Smooth muscle cell (in vitro differentiated cells): ENCODE measurements around the gene JPH4. TPM values are rescaled to one million over a fixed set of nuclear protein-coding genes. Genes with fewer than 3 reads are reported as not detected.

Source experiments
- DNase-seq: peaks from one replicate; lab custom pipeline; 2025; ENCODE audit not compliant: unreplicated experiment; lab: John Stamatoyannopoulos, UW
- H2AFZ ChIP-seq: fragments of 200-600 bp; sonication (generic); 2 replicates; pipeline ENCODE4 v1.6.0; 2016; ENCODE audit warnings: antibody characterized with exemption, low read depth, mild to moderate bottlenecking
- H3F3A ChIP-seq: fragments of 200-600 bp; sonication (generic); 2 replicates; pipeline ENCODE4 v1.6.0; 2017; ENCODE audit warnings: antibody characterized with exemption, low read depth
- H3K27ac ChIP-seq: fragments of 200-600 bp; sonication (generic); 2 replicates; pipeline ENCODE4 v1.5.1; 2016; ENCODE audit warnings: low read depth, mild to moderate bottlenecking
- H3K27me3 ChIP-seq: fragments of 200-600 bp; sonication (generic); 2 replicates; pipeline ENCODE4 v1.6.1; 2016; ENCODE audit warnings: low read depth, mild to moderate bottlenecking
- H3K36me3 ChIP-seq: fragments of 200-600 bp; sonication (generic); 2 replicates; pipeline ENCODE4 v1.5.1; 2016; ENCODE audit warnings: low read depth
- H3K4me1 ChIP-seq: fragments of 200-600 bp; sonication (generic); 2 replicates; pipeline ENCODE4 v1.5.1; 2016; ENCODE audit warnings: low read depth
- H3K4me2 ChIP-seq: fragments of 200-600 bp; sonication (generic); 2 replicates; pipeline ENCODE4 v1.6.0; 2016; ENCODE audit warnings: mild to moderate bottlenecking
- H3K4me3 ChIP-seq: fragments of 200-600 bp; sonication (generic); 2 replicates; pipeline ENCODE4 v1.5.1; 2016; ENCODE audit warnings: mild to moderate bottlenecking
- H3K79me2 ChIP-seq: fragments of 200-600 bp; sonication (generic); 2 replicates; pipeline ENCODE4 v1.6.0; 2016; ENCODE audit warnings: low read depth, mild to moderate bottlenecking
- H3K9ac ChIP-seq: fragments of 200-600 bp; sonication (generic); 2 replicates; pipeline ENCODE4 v1.6.0; 2016; ENCODE audit warnings: low read depth
- H3K9me3 ChIP-seq: fragments of 200-600 bp; sonication (generic); replicated peaks from 2 replicates; pipeline ENCODE4 v1.5.1; 2016; ENCODE audit warnings: low read depth
- H4K20me1 ChIP-seq: fragments of 200-600 bp; sonication (generic); 2 replicates; pipeline ENCODE4 v1.6.0; 2016; ENCODE audit warnings: low read depth
- CTCF ChIP-seq: fragments of 200-600 bp; sonication (generic); IDR thresholded peaks from 2 replicates; pipeline ENCODE4 v1.5.1; 2017; ENCODE audit warnings: borderline replicate concordance, mild to moderate bottlenecking, antibody characterized with exemption; ENCODE audit not compliant: insufficient read depth, poor library complexity, severe bottlenecking
- WGBS: methylation state at CpG from one replicate; pipeline ENCODE4 v1.1.7; 2016; ENCODE audit warnings: low lambda C conversion rate; 5-methylcytosine and 5-hydroxymethylcytosine counted together
- polyA plus RNA-seq: library from polyadenylated mRNA; unstranded; fragments of >200 nt; fragmentation: Nextera tagmentation; extraction: Ambion mirVana; gene quantifications from 2 replicates; pipeline ENCODE4 v1.2.1, GENCODE V29; 2016
- total RNA-seq: library from RNA; depleted of rRNA; stranded (reverse); fragments of >200 nt; gene quantifications from 2 replicates; pipeline ENCODE4 v1.2.3, GENCODE V29; 2014

The JPH4 gene
- total and polyA plus RNA-seq, 2 experiments from 2014 or later = 2.4 TPM; not detected in 1

- Histone ChIP-seq H3K4me2 (no peak overlapping the region), H3K79me2 (no peaks in the 10 kb centered on the region), H3K4me3 (no peak overlapping the region), H2AFZ (no peak overlapping the region), H4K20me1 (no peaks in the 10 kb centered on the region), H3K36me3 (no peaks in the 10 kb centered on the region), H3K27me3 (no peaks in the 10 kb centered on the region), H3K4me1 (no peaks in the 10 kb centered on the region), H3K9me3 (peaks cover 5% of the 10 kb centered on the region), H3K9ac (no peak overlapping the region), H3K27ac (no peak overlapping the region), H3F3A (no peaks in the 10 kb centered on the region)
- no peak for TF ChIP-seq CTCF
- DNase-seq = no peak
- WGBS = 73% methylated on average over 4 of the region's 4 CpGs
Observed at GRCh38 chr14:23621932-23622730, 43.5 kb upstream of the JPH4 start.

- 64% methylated on average over 6 of the region's 6 CpGs for WGBS
Observed at GRCh38 chr14:23621204-23621931, 42.8 kb upstream of the JPH4 start.

GRCh38 chr14:23620177-23620702 lies 41.6 kb upstream of the JPH4 start:
- no peaks in the 10 kb centered on the region for H3K36me3 ChIP-seq
- DNase-seq = no peak
- no peak overlapping the region for H3K4me3 ChIP-seq
- H3K27ac ChIP-seq = no peak overlapping the region
- H3K9me3 ChIP-seq = peaks cover 5% of the 10 kb centered on the region
- no peaks in the 10 kb centered on the region for H4K20me1 ChIP-seq
- no peaks in the 10 kb centered on the region for H3K79me2 ChIP-seq
- TF ChIP-seq CTCF = no peak
- H2AFZ ChIP-seq = no peak overlapping the region
- H3K4me2 ChIP-seq = no peak overlapping the region
- no peaks in the 10 kb centered on the region for H3F3A ChIP-seq
- 50% methylated on average over 3 of the region's 3 CpGs for WGBS
- no peaks in the 10 kb centered on the region for H3K4me1 ChIP-seq
- H3K9ac ChIP-seq = no peak overlapping the region
- H3K27me3 ChIP-seq = no peaks in the 10 kb centered on the region

More at GRCh38 chr14:23621204-23621931, 42.8 kb upstream of the JPH4 start:
- Histone ChIP-seq H4K20me1 (no peaks in the 10 kb centered on the region), H3K27me3 (no peaks in the 10 kb centered on the region), H3K27ac (no peak overlapping the region), H3K4me2 (no peak overlapping the region), H3K79me2 (no peaks in the 10 kb centered on the region), H3K4me1 (no peaks in the 10 kb centered on the region), H3F3A (no peaks in the 10 kb centered on the region), H3K9me3 (peaks cover 5% of the 10 kb centered on the region), H3K4me3 (no peak overlapping the region), H3K36me3 (no peaks in the 10 kb centered on the region), H2AFZ (no peak overlapping the region), H3K9ac (no peak overlapping the region)
- no peak for TF ChIP-seq CTCF
- DNase-seq = no peak
